Mammary epithelial cell (primary cell): ENCODE data around the gene MKRN2OS.

Source experiments
- EZH2 ChIP-seq: IDR thresholded peaks from 2 replicates; pipeline ENCODE4 v1.6.1; 2012; ENCODE audit warnings: low read length, inconsistent platforms, borderline replicate concordance
- TF ChIP-seq, protein P1 (sequence below), 2 donors: IDR thresholded peaks in 1 of 2; conservative IDR thresholded peaks in 1 of 2; 2 replicates each; pipeline ENCODE4 v1.5.1; 2011 to 2012; ENCODE audit warnings: inconsistent platforms in 2 of 2, low read length in 2 of 2, mild to moderate bottlenecking in 2 of 2, control low read depth in 1 of 2, low read depth in 1 of 2; ENCODE audit not compliant: insufficient read depth in 1 of 2; ENCODE audit errors: extremely low read depth in 1 of 2

GRCh38 chr3:12579456-12579855 is 34.2 kb upstream of the MKRN2OS start:
- TF ChIP-seq, protein P1, sequence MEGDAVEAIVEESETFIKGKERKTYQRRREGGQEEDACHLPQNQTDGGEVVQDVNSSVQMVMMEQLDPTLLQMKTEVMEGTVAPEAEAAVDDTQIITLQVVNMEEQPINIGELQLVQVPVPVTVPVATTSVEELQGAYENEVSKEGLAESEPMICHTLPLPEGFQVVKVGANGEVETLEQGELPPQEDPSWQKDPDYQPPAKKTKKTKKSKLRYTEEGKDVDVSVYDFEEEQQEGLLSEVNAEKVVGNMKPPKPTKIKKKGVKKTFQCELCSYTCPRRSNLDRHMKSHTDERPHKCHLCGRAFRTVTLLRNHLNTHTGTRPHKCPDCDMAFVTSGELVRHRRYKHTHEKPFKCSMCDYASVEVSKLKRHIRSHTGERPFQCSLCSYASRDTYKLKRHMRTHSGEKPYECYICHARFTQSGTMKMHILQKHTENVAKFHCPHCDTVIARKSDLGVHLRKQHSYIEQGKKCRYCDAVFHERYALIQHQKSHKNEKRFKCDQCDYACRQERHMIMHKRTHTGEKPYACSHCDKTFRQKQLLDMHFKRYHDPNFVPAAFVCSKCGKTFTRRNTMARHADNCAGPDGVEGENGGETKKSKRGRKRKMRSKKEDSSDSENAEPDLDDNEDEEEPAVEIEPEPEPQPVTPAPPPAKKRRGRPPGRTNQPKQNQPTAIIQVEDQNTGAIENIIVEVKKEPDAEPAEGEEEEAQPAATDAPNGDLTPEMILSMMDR (conservative IDR thresholded peaks at IDR 0.05 in 1 of 2, IDR thresholded peaks at IDR 0.05 in 1 of 2; ENCODE audit: extremely low read depth in 1 of 2, insufficient read depth in 1 of 2, low read depth in 1 of 2, low read length in 2 of 2) = no peak
- TF ChIP-seq EZH2 = no peak
